Measurements from ENCODE around the gene SKAP1.

DNA sequence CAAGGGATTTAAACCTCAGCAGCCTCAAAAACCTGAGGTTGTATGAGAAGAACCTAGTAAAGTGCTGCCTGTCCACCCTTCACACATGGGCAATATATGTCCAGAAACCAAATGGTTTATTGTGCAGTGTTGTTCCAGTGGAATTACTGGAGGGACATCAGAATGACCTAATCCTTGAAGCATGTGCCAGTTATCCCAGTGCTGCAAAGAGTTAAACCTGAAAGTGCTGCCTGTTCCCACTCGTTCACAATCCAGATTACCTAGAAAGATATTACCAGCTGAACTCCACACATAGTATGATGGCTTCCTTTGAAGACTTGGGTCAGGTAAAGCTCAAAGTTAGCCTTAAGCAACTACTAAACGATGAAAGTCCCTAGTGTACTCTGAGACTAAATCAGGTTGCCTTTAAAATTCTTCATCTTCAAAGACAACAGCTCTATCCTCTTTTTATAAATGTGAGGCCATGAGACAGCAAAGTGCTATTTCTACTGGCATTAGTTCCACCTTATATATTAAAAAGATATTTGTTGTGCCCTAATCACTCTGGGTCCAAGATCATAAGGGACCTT is 189.4 kb downstream of the SKAP1 start:
- TF ChIP-seq, protein P1, sequence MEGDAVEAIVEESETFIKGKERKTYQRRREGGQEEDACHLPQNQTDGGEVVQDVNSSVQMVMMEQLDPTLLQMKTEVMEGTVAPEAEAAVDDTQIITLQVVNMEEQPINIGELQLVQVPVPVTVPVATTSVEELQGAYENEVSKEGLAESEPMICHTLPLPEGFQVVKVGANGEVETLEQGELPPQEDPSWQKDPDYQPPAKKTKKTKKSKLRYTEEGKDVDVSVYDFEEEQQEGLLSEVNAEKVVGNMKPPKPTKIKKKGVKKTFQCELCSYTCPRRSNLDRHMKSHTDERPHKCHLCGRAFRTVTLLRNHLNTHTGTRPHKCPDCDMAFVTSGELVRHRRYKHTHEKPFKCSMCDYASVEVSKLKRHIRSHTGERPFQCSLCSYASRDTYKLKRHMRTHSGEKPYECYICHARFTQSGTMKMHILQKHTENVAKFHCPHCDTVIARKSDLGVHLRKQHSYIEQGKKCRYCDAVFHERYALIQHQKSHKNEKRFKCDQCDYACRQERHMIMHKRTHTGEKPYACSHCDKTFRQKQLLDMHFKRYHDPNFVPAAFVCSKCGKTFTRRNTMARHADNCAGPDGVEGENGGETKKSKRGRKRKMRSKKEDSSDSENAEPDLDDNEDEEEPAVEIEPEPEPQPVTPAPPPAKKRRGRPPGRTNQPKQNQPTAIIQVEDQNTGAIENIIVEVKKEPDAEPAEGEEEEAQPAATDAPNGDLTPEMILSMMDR (IDR thresholded peaks at IDR 0.05), result no peak
- no peak for TF ChIP-seq POLR2A (IDR thresholded peaks at IDR 0.05)
- TF ChIP-seq POLR2AphosphoS5 (IDR thresholded peaks at IDR 0.05), result no peak
- TF ChIP-seq EP300 (IDR thresholded peaks at IDR 0.05), result no peak

All from gastroesophageal sphincter (tissue), 3 donors.